Ureter (tissue), 1 donor: ENCODE measurements around the gene LPCAT1. TPM values are rescaled to one million over a fixed set of nuclear protein-coding genes. Genes with fewer than 3 reads are reported as not detected.

ENCODE experiments used
- DNase-seq: peaks from one replicate; pipeline ENCODE4 v3.0.0-alpha.2; 2020; ENCODE audit warnings: low spot score
- total RNA-seq: library from RNA; stranded (reverse); gene quantifications from one replicate; pipeline ENCODE4 v1.2.4, GENCODE V29; 2023
- donor health status: DM: yes; HTN: yes; CAD: no.

Gene LPCAT1
- total RNA-seq, 1 donor from 2014 or later, result 48.0 TPM

DNA sequence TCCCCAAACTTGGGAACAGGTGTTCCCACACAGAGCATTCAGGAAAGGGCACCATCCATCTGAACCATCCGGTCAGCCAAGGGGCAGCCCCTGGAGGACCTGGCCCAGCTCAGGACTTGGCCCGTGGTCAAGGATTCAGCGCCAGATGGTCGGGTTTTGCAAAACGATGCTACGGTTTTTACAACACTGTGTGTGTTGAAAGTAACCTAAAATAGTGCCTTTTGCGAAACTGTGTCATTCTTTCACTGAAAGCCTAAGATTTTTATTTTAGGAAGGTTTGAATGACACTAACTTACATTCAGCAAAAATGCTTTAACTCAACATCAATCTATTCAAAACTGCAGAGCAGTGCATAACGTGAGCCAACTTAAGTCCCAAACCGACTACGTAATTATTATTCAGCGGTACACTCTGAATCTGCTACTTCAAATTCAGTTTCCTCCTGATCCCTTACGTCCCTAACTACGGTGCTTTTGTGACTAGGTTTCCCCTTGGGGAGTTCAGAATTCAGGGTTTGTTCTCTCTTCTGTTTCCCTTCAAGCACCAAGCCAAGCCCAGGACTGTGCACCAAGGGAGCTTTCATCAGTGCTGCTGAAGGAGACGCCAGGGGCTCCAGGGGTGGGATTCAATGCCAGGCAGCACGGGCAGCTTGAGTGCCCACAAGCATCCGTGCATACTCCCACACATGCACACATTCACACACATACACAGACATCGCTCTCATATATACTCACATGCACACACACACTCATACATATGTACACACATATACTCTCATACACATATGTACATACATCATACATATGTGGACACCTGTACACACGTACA, 25.8 kb downstream of the LPCAT1 start:
- DNase-seq, result no peak

DNA sequence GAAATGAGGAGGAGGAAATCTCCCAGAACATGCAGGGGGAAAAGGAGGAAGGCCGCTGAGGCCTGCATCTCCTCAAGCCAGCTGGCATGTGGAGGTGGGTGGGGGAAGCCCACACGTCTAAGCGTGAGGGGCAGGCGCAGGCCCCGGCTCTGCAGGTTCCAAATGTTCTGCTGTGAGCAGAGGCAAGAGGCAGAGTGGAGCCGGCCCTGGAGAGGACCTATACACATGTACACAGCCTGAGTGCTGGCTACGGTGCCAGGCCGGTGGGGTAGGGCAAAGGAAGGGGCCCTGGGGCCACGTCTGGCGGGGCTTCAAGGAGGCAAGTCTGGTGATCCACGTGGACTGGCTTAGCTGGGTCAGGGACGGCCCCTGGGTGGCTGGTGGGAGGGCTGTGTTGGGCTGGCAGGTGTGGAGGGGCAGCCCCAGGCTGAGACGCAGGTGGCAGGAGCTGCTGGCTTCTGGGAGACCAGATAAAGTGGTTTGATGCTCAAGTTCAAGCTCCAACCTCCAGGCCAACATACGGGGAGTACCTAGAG, 26.4 kb downstream of the LPCAT1 start:
- no peak for DNase-seq

- no peak for DNase-seq
Observed at GRCh38 chr5:1495525-1495897, 28.2 kb downstream of the LPCAT1 start.

- DNase-seq, result no peak
Observed at GRCh38 chr5:1494780-1495524, 28.8 kb downstream of the LPCAT1 start.

- no peak for DNase-seq
Observed at GRCh38 chr5:1493941-1494340, 29.8 kb downstream of the LPCAT1 start.

DNA sequence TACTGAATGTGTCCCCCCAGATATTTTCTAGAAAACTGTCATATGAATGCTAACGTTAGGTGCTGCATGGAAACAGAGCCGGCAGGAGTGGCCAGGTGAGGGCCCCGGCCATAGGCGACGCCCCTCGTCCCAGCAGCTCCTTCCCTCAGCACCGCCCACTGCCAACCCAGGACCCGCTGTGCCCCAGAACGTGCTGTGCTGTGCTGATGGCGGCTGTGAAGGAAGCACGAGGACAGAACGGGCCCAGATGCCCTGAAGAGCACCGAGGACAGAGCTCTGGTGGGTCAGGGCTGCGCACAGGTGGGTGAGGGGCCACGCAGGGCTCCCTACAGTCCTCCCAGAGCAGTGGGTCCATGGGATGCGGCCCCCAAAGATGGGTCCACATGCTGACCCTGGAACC, 30.3 kb downstream of the LPCAT1 start:
- no peak for DNase-seq

DNA sequence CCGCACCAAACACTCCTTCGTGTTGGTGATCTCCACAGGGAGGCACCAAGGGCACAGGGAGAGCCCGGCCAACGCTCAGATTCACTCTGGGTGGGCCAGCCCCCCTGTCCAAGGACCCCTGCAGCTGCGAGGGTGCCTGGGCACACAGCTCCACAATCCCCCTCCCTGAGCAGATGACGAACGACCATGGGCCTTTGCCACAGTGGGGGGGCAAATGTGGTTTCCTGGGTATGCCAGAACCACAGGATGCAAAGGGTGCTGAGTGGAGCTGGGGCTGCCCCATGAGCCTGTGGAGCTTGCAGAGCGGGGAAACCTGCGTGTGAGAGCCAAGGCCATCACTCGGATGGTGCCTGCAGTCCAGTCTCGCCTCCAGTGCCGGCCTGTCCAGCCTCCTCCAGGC, 31.0 kb downstream of the LPCAT1 start:
- DNase-seq, result no peak

DNA sequence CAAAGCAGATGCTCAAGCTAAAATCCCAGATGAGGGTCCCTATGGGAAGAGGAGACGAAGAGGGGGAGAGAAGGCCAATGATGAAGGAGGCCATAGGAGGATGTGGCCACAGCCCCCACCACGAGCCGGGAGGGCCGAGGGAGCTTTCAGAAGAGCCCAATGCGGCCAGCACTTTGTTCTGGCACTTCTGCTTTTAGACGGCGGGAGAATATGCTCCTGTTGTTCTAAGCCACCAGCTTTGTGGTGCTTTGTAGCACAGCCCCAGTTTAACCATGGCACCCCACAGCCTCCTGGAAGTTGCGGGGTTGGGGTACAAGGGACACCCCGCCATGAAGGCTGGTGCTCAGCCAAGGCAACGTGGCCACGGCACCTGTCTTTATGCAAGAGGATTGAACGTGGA, 33.4 kb downstream of the LPCAT1 start:
- DNase-seq, result no peak

- no peak for DNase-seq
Observed at GRCh38 chr5:1489754-1490153, 34.0 kb downstream of the LPCAT1 start.

- no peak for DNase-seq
Observed at GRCh38 chr5:1488882-1489680, 34.7 kb downstream of the LPCAT1 start.

GRCh38 chr5:1487079-1487764, 36.5 kb downstream of the LPCAT1 start:
- DNase-seq, result no peak

DNA sequence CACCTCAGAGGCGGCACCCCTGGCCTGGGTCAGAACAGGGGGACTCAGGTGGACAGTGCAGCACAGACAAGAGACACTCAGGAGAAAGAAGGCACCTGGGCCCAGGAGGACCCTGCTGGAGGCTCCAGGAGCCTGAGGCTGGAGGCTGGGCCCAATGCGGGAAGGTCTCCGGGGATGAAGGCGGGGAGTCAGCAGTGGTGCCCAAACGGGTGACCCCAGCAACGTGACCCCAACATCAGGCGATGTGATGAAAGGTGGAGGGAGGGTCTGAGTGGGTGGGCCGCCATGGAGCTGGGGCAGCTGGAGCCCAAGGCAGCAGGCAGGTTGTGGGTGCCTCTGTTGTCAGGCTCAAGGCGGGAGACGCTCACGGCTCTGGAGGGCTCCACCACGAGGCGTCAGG, 37.5 kb downstream of the LPCAT1 start:
- DNase-seq, result no peak

- DNase-seq, result no peak
Observed at GRCh38 chr5:1485579-1486118, 38.1 kb downstream of the LPCAT1 start.

DNA sequence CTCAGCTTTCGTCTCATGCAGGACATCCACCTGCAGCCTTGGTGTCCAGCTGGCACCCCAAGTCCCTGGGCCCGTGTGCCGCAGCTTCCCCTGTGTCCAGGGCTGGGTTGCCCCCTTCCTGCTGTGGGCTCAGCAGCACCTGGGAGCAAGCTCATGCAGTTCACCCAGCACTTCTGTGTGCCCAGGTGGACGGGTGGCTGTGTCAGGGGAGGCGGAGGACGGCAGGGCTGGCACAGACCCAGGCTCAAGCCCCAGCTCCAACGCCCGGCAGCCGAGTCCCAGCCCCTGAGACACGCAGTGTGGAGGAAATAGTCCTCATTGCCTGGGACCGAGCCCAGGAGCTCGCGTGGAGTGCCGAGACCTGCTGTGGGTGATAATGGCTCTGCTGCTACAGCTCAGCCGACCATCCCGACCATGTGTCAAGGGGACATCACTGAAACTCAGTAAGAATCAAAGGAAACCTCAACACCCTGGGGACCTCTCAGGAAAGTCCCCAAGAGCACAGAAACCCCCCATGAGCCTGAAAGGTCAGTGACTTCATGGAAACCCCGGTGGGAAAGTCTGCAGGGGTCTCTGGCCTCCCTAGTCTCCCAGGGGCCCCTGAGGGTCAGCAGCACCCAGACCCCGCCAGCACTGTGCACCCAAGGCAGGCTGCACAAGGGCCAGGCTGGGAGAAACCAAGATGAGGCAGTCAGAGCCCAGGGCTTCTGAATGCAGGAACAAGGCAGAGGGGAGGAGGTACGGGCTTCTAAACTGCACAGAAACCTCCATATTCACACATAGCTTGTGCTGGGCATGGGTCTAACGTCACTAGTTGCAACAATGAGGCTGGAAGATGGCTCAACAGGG, 38.8 kb downstream of the LPCAT1 start:
- no peak for DNase-seq

GRCh38 chr5:1483856-1484729, 39.7 kb downstream of the LPCAT1 start:
- no peak for DNase-seq

- no peak for DNase-seq
Observed at GRCh38 chr5:1483064-1483463, 40.7 kb downstream of the LPCAT1 start.

- no peak for DNase-seq
Observed at GRCh38 chr5:1481959-1482331, 41.8 kb downstream of the LPCAT1 start.

DNA sequence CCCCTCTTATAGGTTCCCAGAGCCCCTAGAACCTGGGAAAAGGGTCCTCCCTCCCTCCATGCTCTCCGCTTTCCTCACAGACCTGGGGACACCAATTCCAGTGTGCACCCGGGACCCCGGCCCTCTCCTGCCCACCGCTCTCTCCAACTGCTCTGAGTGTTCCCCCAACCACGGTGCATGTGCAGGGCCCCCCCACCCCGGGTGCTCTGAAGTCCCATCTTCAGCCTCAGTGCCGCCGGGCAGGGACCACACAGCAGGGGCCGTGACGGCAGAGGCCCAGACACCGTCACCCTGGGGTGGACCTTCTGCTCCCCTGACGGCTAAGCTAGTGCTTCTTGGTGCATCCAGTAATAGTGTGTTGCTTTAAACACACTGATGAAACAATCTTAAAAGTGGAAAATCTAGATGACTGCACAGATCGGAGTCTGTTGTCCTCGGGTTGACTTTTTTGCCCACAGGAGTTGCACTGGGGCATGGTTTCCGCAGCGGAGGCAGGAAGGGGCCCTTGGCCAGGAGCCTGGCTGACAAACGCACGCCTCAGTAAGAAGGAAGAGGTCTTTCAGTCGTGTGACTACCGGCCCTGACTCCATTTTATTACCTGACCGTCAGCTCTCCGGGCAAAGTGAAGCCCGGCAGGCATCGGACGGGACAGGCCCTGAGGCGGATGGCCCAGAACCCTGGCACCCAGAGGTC, 42.3 kb downstream of the LPCAT1 start:
- DNase-seq, result no peak

GRCh38 chr5:1480806-1481205, 43.0 kb downstream of the LPCAT1 start:
- DNase-seq, result no peak
